HTR-8/SVneo (cell line): Measurements from ENCODE around the gene CECR2.
"Not testable (repeated sequence)": the region's sequence is repeated elsewhere in the genome, so short reads cannot be mapped to it uniquely, and the experiment has no call there.

Experiments used
- DNase-seq: peaks from one replicate; pipeline ENCODE4 v3.0.0; 2011; ENCODE audit warnings: low spot score, mixed read lengths; ENCODE audit not compliant: insufficient read length
- FAIRE-seq: peaks from 2 replicates; lab custom pipeline; 2011; peaks lifted over from hg19 to GRCh38; lab: Jason Lieb, UNC

The CECR2 gene

DNA sequence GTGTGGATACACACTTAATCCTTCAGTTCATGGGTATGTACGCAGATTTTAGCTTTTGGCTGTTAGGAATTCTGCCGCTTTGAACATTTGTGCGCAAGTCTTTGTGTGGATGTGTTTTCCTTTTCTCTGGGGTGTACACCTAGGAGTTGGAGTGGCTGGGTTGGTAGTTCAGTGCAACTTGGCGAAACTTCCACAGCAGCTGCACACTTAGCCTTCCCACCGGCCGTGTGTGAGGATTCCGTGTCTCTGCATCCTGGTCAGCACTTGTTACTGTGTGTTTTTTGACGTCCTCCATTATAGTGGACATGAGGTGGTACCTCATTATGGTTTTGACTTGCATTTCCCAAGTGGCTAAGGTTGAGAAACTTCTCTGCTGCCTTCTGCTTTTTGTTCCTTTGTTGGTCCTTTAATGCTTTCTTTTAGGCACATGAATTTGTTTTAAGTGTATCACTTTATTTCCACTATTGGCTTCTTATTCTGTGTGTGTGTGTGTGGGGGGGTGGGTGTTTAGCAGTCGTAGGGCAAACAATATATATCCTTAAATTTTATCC is 121.9 kb downstream of the CECR2 start:
- no peak for DNase-seq
- no peak for FAIRE-seq

GRCh38 chr22:17492247-17492646 is 123.0 kb downstream of the CECR2 start:
- no peak for FAIRE-seq

GRCh38 chr22:17493419-17493981 is 124.2 kb downstream of the CECR2 start:
- no peak for FAIRE-seq
- DNase-seq = no peak

More at GRCh38 chr22:17492247-17492646, 123.0 kb downstream of the CECR2 start:
- DNase-seq = no peak

DNA sequence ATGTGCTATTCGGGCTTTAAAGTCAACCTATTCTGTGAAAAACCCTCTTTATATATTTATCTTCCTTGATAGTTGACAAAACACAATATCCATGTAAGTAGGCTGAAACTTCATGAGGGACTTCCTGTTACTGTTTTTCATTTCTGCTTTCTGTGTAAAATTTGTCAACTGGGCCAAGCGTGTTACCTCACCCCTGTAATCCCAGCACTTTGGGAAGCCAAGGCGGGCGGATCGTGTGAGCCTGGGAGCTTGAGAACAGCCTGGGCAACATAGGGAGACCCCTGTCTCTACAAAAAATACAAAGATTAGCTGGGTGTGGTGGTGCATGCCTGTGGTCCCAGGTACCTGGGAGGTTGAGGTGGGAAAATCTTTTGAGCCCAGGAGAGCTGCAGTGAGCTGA is 127.6 kb downstream of the CECR2 start:
- FAIRE-seq = no peak
- DNase-seq = no peak

DNA sequence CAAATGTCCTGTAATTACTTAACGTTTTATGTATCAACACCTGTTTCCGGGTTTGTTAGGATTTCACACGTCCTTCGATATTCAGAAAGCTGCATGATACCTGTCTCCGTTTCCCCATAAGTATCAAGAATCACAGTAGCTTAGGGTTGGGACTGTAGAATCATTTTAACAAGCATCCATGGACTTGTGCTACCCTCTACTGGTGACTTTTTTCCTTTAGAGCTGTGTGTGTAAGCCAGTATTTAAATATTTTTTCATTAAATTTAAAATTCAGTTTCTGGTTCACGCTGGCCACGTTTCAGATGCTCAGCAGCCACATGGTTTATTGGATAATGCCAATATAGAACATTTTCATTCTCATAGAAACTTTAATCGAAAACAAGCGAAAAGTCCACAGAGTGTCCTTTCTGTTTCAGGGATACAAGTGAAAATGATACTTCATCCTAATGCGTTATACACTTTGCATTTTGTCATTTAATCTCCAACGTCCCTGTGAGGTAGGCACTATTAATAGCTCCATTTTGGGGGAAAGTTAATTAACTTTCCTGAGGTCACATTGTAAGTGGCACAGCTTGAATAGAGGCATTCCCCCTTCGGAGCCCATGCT is 132.5 kb downstream of the CECR2 start:
- no peak for FAIRE-seq
- DNase-seq = peak; percentile 69

- no peak for FAIRE-seq
Observed at GRCh38 chr22:17508110-17508509, 138.8 kb downstream of the CECR2 start.

GRCh38 chr22:17512960-17513359 is 143.7 kb downstream of the CECR2 start:
- DNase-seq (no peak), FAIRE-seq (no peak)

More at GRCh38 chr22:17508110-17508509, 138.8 kb downstream of the CECR2 start:
- no peak for DNase-seq

GRCh38 chr22:17513612-17514011 is 144.4 kb downstream of the CECR2 start:
- no peak for DNase-seq
- FAIRE-seq = no peak

DNA sequence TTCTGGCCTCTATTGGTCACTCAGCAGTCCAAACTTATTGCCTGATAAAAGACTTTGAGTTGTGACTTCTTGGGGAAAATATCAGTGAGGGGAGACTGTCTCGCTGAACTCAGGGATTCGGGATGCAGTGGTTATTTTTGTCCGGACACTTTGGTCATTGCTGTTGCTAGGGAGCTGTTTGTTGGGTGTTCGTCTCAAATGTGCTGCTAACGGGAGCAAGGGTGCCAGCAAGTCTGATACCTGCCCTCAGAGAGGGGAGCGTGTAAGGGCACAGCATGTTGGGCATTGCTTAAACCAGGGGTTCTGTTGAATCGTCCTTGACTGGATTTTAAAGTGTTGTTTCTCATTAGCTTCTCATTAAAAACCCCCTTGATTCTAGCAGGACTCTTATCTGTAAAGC is 144.8 kb downstream of the CECR2 start:
- DNase-seq = no peak
- FAIRE-seq = no peak

- DNase-seq = no peak
- FAIRE-seq = no peak
Observed at GRCh38 chr22:17518406-17518805, 149.1 kb downstream of the CECR2 start.

GRCh38 chr22:17521971-17522370 is 152.7 kb downstream of the CECR2 start:
- not testable (repeated sequence) for DNase-seq

DNA sequence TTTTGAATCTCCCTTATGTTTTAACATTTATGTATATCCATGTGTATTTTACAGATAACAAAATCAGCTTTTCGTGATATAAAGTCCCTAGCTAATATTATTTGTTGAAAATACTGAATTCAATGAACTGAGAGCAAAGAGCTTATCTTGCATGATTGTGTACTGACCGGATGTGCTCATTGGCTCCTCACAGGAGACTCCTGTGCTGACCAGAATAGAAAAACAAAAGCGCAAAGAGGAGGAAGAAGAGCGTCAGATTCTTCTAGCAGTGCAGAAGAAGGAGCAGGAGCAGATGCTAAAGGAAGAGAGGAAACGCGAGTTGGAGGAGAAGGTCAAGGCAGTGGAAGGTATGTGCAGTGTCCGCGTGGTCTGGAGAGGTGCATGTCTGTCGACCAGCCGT is 154.7 kb downstream of the CECR2 start:
- no peak for FAIRE-seq
- no peak for DNase-seq

More at GRCh38 chr22:17521971-17522370, 152.7 kb downstream of the CECR2 start:
- FAIRE-seq = not testable (repeated sequence)

- FAIRE-seq (no peak), DNase-seq (no peak)
Observed at GRCh38 chr22:17536269-17536668, 167.0 kb downstream of the CECR2 start.

DNA sequence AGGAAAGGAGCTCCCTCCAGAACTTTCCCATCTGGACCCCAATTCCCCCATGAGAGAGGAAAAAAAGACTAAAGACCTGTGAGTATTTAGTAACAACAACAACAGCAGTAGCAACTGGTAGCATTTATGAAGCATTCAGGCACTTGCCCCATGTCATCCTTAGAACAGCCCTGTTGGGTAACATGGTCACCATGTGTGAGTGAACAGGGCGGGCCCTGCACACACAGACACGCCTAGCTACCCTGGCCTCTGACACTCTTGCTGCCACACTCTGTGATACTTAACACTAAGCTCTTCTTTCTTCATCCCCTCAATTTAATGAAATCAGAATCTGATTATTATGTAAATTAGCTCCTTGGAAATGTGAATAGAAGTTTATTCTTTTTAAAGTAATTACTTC is 167.9 kb downstream of the CECR2 start:
- DNase-seq (no peak), FAIRE-seq (no peak)

- DNase-seq (no peak), FAIRE-seq (no peak)
Observed at GRCh38 chr22:17540481-17540880, 171.2 kb downstream of the CECR2 start.

- FAIRE-seq = no peak
- no peak for DNase-seq
Observed at GRCh38 chr22:17541476-17541875, 172.2 kb downstream of the CECR2 start.

GRCh38 chr22:17542452-17542851 is 173.2 kb downstream of the CECR2 start:
- DNase-seq (no peak), FAIRE-seq (no peak)

DNA sequence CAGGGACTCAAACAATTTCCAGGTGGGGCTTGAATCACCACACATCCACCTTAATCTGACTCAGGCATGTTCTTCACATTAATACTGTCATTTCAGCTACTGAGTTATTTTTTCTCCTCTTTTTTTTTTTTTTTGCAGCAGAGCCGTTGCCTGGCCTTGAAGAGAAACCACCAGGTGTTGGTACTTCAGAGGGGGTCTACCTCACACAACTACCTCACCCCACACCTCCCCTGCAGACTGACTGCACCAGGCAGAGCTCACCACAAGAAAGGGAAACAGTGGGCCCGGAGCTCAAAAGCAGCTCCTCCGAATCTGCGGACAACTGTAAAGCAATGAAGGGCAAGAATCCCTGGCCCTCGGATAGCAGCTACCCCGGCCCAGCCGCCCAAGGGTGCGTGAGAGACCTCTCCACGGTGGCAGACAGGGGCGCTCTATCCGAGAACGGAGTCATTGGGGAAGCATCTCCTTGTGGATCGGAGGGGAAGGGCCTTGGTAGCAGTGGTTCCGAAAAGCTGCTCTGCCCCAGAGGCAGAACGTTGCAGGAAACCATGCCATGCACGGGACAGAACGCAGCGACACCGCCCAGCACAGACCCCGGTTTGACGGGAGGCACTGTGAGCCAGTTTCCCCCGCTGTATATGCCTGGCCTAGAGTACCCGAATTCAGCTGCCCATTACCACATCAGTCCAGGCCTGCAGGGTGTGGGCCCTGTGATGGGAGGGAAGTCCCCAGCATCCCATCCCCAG is 178.9 kb downstream of the CECR2 start:
- FAIRE-seq (no peak), DNase-seq (no peak)

DNA sequence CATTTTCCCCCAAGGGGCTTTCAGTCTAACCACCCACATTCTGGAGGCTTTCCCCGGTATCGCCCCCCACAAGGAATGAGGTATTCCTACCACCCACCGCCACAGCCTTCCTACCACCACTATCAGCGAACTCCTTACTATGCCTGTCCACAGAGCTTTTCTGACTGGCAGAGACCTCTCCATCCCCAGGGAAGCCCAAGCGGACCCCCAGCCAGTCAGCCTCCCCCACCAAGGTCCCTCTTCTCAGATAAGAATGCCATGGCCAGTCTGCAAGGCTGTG is 179.4 kb downstream of the CECR2 start:
- FAIRE-seq = no peak
- DNase-seq = no peak

GRCh38 chr22:17549183-17549582 is 179.9 kb downstream of the CECR2 start:
- FAIRE-seq = no peak
- DNase-seq = no peak

- no peak for DNase-seq
- no peak for FAIRE-seq
Observed at GRCh38 chr22:17549655-17550054, 180.4 kb downstream of the CECR2 start.
